ENCODE results near the gene NOC2L.
A peak's percentile ranks its signal among the peaks of the same experiment; 100 is the strongest.

NOC2L gene

GRCh38 chr1:927234-927633 is 31.8 kb downstream of the NOC2L start:
- no peak for DNase-seq

DNA sequence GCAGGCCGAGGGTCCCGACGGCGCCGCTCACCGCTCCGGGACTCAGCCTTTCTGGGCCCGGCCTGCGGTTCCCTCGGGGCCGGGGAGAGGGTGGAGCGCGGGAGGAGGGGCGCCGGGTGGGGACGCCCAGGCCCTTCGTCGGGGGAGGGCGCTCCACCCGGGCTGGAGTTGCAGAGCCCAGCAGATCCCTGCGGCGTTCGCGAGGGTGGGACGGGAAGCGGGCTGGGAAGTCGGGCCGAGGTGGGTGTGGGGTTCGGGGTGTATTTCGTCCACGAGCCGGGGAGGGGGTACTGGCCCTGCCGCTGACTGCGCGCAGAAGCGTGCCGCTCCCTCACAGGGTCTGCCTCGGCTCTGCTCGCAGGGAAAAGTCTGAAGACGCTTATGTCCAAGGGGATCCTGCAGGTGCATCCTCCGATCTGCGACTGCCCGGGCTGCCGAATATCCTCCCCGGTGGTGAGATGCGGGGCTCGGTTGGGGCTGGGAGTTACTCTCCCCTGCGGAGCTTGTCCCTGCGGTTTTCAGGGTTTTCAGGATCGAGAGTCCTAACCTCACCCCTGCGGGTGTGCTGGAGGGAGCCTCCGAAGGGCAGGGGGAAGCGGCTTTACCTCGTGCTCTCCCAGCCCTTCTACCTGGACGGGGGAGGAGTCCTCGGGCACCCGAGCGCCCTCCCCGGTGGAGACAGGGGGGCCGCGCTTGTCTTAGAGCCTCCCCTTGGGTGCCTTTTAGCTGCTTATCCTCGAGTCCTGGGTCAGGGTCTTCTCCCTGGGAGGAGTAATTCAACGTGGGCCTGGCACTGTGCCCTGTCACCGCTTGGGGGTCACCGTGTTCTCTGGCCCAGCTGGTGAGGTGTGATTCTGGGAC is 33.3 kb downstream of the NOC2L start:
- DNase-seq: no peak

DNA sequence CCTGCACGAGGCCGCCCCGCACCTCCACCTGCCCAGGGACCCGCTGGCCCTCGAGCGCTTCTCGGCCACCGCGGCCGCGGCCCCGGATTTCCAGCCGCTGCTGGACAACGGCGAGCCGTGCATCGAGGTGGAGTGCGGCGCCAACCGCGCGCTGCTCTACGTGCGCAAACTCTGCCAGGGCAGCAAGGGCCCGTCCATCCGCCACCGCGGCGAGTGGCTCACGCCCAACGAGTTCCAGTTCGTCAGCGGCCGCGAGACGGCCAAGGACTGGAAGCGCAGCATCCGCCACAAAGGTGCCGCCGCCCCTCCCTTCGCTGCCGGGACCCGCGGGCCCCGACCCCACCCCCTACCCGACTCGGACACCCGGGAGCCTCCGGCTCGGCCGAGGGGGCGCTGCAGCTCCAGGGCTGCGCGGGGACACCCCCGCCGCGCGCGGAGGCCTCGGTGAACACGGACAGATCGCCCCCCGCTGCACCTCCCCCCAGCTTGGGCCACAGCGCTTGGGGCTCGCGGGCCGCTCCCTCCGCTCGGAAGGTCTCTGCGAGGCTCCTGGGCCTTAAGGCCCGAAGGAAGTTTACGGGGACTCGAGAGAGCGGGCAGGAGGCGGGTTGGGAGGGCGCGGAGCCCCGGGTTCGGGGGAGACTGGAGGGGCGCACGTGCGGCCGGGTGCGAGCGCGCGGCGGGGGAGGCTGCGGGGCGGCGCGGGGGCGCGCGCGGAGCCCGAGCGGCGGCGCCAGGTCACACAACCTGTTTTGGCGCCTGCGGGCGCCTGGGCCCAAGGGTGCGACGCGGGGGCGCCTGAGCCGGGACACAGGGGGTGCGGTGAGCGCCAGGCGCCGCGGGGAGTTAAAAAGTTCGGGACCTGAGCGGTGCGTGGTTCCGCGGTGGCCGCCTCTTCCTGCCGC is 34.1 kb downstream of the NOC2L start:
- peak; percentile 68 for DNase-seq

GRCh38 chr1:923991-924655 is 34.9 kb downstream of the NOC2L start:
- DNase-seq: no peak

DNA sequence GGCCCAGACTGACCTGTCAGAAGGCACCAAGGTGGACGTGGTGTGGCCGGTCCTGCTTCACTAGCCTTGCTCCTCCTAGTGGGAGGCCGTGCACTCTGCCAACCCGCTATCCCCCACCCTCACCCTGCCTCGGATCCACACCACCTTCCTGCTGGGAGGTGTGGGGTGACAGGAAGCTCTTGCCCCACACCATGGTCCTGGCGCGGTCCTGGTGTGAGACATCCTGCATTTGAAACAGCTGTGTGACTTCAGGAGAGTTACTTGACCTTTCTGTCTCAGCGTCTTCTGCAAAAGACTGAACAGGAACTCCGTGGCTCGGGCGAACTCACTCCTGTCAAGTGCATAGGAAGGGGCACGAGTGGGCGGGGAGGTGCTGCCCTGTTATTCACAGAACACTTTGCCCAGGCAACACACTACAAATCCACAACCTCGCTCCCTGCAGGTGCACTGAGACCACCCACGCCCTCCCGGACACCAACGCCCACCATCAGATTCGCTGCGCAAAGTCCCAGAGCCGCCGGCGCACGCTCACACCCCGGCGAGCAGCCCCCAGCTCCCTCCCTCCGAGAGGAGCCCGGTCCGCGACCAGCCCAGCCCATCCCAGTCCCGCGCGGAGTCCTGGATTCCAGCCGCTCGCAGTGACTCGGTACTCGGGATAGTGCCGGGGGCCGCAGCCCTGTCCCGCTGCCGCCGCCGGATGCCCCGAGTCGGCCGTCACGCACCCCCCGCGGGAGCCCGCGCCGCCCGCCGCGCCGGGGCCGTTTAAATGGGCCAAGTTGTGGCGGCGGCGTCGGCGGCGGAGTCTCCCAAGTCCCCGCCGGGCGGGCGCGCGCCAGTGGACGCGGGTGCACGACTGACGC is 35.7 kb downstream of the NOC2L start, which contains the start of gene SAMD11:
Gene SAMD11, plus strand, starts transcription at position 793 of the 860 bp plus-strand sequence. CDS start 509 bp downstream, outside the sequence.
- DNase-seq: peak; percentile 89

DNA sequence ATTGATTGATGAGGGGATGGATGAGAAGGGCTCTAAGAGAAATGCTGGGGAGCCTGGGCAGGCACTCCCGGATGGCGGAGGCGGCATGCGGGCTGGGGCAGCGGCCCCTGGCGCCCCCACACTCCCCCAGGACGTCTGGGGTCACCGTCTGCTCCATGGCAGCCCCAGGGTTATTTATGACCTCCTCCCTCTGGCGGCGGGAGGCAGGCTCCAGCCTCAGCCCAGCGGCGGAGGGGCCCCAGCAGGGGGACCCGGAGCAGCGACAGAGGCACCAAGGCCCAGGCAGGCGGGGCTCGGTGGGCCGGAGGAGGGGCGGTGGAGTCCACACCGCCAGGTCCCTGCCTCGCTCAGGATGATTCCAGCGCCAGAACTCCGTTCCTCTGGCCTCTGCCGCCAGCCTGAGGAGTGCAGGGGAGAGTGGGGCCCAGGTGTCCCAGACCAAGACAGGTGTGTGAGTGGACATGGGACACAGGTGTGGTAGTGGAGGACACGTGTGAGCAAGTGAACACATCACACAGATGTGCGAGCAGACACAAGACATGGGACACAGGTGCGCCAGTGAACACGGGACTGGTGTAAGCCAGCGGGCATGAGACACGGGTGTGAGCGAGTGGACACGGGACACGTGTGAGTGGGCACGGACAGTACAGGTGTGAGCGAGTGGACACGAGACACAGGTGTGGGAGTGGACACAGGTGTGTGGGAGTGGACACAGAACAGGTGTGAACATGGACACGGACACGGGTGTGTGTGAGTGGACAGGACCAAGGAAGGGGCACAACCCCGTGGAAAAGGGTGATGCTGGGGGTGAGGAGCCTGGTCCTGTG is 37.8 kb downstream of the NOC2L start:
- DNase-seq: peak; percentile 83

GRCh38 chr1:920521-920920 is 38.5 kb downstream of the NOC2L start:
- no peak for DNase-seq

DNA sequence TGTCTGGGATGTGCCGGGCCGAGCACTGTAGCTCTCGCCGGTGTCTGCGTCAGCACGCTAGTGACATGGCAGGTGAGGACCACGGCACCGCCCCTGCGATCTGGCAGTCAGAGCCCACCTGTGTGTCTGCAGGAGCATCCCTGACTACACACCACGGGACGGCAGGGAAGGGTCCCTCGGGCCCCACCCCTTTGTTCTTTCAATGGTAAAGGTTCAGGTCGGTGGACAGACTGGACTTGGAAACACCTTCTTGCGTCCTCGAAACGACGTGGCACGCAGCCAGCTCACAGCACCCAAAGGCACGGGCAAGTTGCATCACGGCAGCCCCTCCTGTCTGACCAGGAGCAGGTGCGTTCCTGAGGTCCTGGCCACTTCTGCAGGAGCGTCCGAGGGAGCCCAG is 39.0 kb downstream of the NOC2L start:
- DNase-seq: no peak

DNA sequence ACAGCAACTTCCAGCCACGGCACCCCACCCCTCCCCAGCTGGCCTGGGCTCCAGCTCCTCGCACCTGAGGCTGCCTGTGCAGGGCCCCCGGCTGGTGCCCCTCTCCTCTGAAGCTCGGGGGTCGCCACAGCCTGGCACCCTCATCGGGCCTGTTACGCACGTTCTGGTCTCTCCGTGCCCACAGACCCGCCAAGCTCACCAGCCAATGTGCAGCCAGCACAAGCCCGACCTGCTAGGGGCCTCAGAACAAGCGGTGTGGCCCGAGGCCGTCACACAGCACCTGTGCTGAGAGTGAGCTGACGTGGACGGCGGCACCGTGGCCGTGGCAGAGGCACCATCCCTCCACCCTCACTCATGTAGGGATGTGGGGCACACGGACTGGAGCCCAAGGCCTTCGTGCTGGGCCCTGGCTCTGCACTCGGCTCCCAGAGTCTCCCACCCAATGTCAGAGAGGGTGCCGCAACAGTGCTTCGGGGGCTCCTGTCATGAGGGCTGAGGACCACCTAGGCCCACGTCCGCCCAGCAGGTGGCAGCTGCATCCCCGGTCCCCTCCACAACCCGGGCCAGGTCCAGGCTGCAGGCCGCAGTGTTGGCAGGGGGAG is 39.7 kb downstream of the NOC2L start:
- no peak for DNase-seq

GRCh38 chr1:918843-919242 is 40.2 kb downstream of the NOC2L start:
- no peak for DNase-seq

GRCh38 chr1:918353-918752 is 40.7 kb downstream of the NOC2L start:
- no peak for DNase-seq

- no peak for DNase-seq
These were observed 41.5 kb downstream of the NOC2L start for GRCh38 chr1:917466-918091.

DNA sequence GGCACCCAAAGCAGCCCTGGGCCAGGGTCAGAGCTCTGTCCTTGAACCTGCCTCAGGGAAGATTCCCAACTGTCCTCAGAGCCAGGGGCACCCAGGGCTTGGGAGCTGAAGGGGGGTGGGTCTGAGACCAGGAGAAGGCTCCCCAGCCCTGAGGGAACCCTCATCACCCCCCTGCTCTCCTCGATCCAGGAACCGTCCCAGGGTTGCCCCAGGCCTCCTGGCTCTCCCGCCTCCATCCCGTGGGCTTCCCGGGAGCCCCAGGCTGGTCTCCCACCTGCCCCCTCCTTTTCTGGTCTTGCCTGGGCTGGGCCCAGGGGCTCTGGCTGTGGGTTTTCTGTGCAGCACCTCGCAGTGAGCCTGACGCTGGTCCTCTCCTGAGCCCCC is 42.0 kb downstream of the NOC2L start:
- no peak for DNase-seq

DNA sequence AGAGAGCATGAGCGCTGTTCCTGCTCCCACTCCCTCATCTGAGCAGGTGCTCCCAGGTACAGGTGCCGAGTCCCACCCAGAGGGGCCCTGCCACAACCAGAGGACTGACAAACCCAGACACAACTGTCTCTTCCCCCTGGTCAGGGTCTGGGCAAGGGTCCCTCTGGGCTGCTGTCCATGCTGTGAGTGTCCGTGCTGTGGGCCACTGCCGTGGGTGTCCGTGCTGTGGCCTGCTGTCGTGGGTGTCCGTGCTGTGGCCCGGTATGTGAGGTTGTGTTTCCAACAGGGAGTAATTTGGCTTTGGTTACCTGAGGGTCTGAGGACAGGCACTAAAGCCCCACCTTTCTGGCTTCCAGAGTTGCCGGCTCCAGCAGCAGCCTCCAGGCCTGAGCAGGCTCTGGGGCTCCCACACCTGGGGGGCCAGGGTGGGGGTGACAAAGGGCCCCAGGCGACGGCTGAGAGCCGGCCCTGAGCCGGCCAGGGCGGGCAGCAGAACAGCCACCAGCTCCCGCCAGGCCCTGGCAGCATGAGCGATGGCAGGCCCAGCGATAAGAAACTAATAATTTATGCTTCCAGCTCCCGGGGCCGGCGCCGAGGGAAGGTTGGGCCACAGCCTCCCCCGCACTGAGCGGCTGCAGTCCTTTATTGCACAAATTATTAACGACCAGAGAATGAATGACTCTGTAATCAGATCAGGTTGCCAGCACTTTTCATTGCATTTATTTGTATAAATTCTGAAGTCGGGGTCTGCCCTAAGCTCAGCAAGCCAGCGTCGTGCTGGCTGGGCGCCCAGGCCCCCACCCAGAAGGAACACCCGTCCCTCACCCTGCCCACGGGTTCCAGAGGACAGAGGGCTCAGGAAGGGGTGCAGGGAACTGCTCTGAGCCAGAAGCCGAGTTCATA is 42.6 kb downstream of the NOC2L start:
- DNase-seq: no peak

- peak; percentile 19 for DNase-seq
These were observed 43.5 kb downstream of the NOC2L start for GRCh38 chr1:915295-916172.

GRCh38 chr1:914891-915280 is 44.2 kb downstream of the NOC2L start:
- DNase-seq: no peak

- no peak for DNase-seq
These were observed 44.7 kb downstream of the NOC2L start for GRCh38 chr1:914131-914890.

Measured in femur (tissue), 1 donor.